CD4-positive, alpha-beta T cell treated with Interleukin-2 at 100 ng/mL for 4 hours (primary cell): Measurements from ENCODE around the gene CTSD.

Experiments
- DNase-seq: peaks from one replicate; pipeline ENCODE4 v3.0.0-alpha.2; 2020; ENCODE audit warnings: low spot score

The CTSD gene

GRCh38 chr11:1744891-1745700 lies 18.6 kb downstream of the CTSD start:
- DNase-seq: no peak

- no peak for DNase-seq
Observed at GRCh38 chr11:1744137-1744886, 19.4 kb downstream of the CTSD start.

GRCh38 chr11:1743585-1744136 lies 20.1 kb downstream of the CTSD start:
- DNase-seq: no peak

- no peak for DNase-seq
Observed at GRCh38 chr11:1742869-1743584, 20.7 kb downstream of the CTSD start.

- DNase-seq: no peak
Observed at GRCh38 chr11:1742371-1742770, 21.4 kb downstream of the CTSD start.

GRCh38 chr11:1741741-1742140 lies 22.0 kb downstream of the CTSD start:
- no peak for DNase-seq

GRCh38 chr11:1740786-1741530 lies 22.8 kb downstream of the CTSD start:
- no peak for DNase-seq

- DNase-seq: no peak
Observed at GRCh38 chr11:1739576-1739975, 24.2 kb downstream of the CTSD start.

- DNase-seq: no peak
Observed at GRCh38 chr11:1738380-1738779, 25.3 kb downstream of the CTSD start.

- no peak for DNase-seq
Observed at GRCh38 chr11:1737080-1737757, 26.5 kb downstream of the CTSD start.

GRCh38 chr11:1736447-1736992 lies 27.2 kb downstream of the CTSD start:
- no peak for DNase-seq

GRCh38 chr11:1735271-1735670 lies 28.5 kb downstream of the CTSD start:
- no peak for DNase-seq

GRCh38 chr11:1734641-1735081 lies 29.1 kb downstream of the CTSD start:
- DNase-seq: no peak

- no peak for DNase-seq
Observed at GRCh38 chr11:1733716-1734640, 29.7 kb downstream of the CTSD start.

- no peak for DNase-seq
Observed at GRCh38 chr11:1733009-1733715, 30.6 kb downstream of the CTSD start.

GRCh38 chr11:1732418-1733008 lies 31.2 kb downstream of the CTSD start:
- DNase-seq: no peak

- DNase-seq: no peak
Observed at GRCh38 chr11:1731451-1732059, 32.2 kb downstream of the CTSD start.

GRCh38 chr11:1730059-1730629 lies 33.6 kb downstream of the CTSD start:
- DNase-seq: no peak
